IMR-90 (cell line): ENCODE data around the gene LANCL3.

ENCODE experiments used
- BHLHE40 ChIP-seq: fragments of 150-350 bp; IDR thresholded peaks from 2 replicates; pipeline ENCODE4 v1.6.1; 2016; ENCODE audit warnings: mild to moderate bottlenecking, low read depth, low read length
- CHD1 ChIP-seq: IDR thresholded peaks from 2 replicates; pipeline ENCODE4 v1.6.1; 2012; ENCODE audit warnings: low read depth, low read length, improper control_type of control experiment
- CTCF ChIP-seq: conservative IDR thresholded peaks from 2 replicates; pipeline ENCODE4 v1.5.1; 2012; ENCODE audit warnings: mild to moderate bottlenecking, low read depth, low read length, improper control_type of control experiment
- FOS ChIP-seq: fragments of 150-350 bp; IDR thresholded peaks from 2 replicates; pipeline ENCODE4 v1.6.1; 2016; ENCODE audit warnings: low read depth, low read length
- POLR2A ChIP-seq: IDR thresholded peaks from 2 replicates; pipeline ENCODE4 v1.6.1; 2012; ENCODE audit warnings: mild to moderate bottlenecking, low read depth, low read length
- RCOR1 ChIP-seq: IDR thresholded peaks from 2 replicates; pipeline ENCODE4 v1.6.1; 2012; ENCODE audit warnings: mild to moderate bottlenecking, low read length, improper control_type of control experiment; ENCODE audit not compliant: insufficient replicate concordance
- SMC3 ChIP-seq: fragments of 150-350 bp; IDR thresholded peaks from 2 replicates; pipeline ENCODE4 v1.6.1; 2016; ENCODE audit warnings: low read depth, mild to moderate bottlenecking, antibody characterized with exemption, low read length, moderate library complexity
- TF ChIP-seq, protein P1 (sequence below): fragments of 150-350 bp; IDR thresholded peaks from 2 replicates; pipeline ENCODE4 v1.6.1; 2017; ENCODE audit warnings: mild to moderate bottlenecking, antibody characterized with exemption, low read length, low read depth
- TF ChIP-seq, protein P2 (sequence below): fragments of 150-350 bp; IDR thresholded peaks from 2 replicates; pipeline ENCODE4 v1.6.1; 2016; ENCODE audit warnings: low read depth, mild to moderate bottlenecking, low read length, moderate library complexity, borderline replicate concordance

DNA sequence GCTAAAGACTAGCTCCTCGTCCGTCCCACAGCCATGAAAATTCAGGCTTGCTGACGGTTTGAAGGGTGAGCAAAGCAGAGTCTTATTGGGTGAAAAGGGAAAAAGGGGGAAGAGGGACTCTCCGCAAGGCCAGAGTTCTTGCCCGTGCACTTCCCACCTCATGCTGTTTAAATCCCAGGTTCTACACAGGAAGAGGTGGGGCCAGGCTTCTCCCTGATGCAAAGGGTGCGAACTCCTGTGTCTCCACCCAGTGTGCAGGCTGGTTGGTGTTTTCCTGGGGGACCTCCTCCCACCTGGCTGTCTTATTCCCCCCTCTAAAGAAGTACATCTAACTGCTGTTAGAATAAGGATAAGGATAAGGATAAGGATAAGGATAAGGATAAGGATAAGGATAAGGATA lies 18.0 kb upstream of the LANCL3 start:
- TF ChIP-seq CTCF (no peak), SMC3 (no peak), POLR2A (no peak), CHD1 (no peak), RCOR1 (no peak), FOS (no peak), BHLHE40 (no peak)
- TF ChIP-seq, protein P1, sequence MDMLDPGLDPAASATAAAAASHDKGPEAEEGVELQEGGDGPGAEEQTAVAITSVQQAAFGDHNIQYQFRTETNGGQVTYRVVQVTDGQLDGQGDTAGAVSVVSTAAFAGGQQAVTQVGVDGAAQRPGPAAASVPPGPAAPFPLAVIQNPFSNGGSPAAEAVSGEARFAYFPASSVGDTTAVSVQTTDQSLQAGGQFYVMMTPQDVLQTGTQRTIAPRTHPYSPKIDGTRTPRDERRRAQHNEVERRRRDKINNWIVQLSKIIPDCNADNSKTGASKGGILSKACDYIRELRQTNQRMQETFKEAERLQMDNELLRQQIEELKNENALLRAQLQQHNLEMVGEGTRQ: no peak
- TF ChIP-seq, protein P2, sequence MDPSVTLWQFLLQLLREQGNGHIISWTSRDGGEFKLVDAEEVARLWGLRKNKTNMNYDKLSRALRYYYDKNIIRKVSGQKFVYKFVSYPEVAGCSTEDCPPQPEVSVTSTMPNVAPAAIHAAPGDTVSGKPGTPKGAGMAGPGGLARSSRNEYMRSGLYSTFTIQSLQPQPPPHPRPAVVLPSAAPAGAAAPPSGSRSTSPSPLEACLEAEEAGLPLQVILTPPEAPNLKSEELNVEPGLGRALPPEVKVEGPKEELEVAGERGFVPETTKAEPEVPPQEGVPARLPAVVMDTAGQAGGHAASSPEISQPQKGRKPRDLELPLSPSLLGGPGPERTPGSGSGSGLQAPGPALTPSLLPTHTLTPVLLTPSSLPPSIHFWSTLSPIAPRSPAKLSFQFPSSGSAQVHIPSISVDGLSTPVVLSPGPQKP: no peak
